HEK293 (cell line): ENCODE results near the gene CD47.

Source experiments
- CTCF ChIA-PET: fragments of 350-600 bp; formaldehyde crosslinking; extraction: SDS; loops from one replicate; lab custom pipeline; 2021; ENCODE audit warnings: antibody characterized with exemption; lab: Yijun Ruan, JAX
- POLR2A ChIA-PET: fragments of 300-600 bp; formaldehyde crosslinking; extraction: SDS; loops from one replicate; lab custom pipeline; 2020; ENCODE audit warnings: antibody characterized with exemption, inconsistent platforms; lab: Yijun Ruan, JAX
- H3K27ac ChIP-seq: fragments of 200-500 bp; sonication (Bioruptor generic); 2 replicates; pipeline ENCODE4 v1.5.1; 2014; ENCODE audit warnings: low read depth, low read length, control low read depth, inconsistent platforms; ENCODE audit errors: extremely low read depth
- H3K36me3 ChIP-seq, 2 experiments: fragments of 200-500 bp in 1 of 2; sonication (Bioruptor generic) in 1 of 2; 1 replicate in 1 of 2; 2 replicates in 1 of 2; pipeline ENCODE4 v1.5.1; 2014 to 2017; ENCODE audit warnings: inconsistent platforms in 2 of 2, low read length in 2 of 2; ENCODE audit not compliant: control insufficient read depth in 2 of 2, insufficient read depth in 1 of 2
- H3K4me1 ChIP-seq: fragments of 200-500 bp; sonication (Bioruptor generic); 2 replicates; pipeline ENCODE4 v1.5.1; 2014; ENCODE audit warnings: mild to moderate bottlenecking, low read length, inconsistent platforms; ENCODE audit not compliant: control insufficient read depth, insufficient read depth
- H3K4me3 ChIP-seq: 2 replicates; pipeline ENCODE4 v1.5.1; 2011; ENCODE audit warnings: low read depth, mild to moderate bottlenecking, control low read depth, low read length, moderate library complexity
- H3K9me3 ChIP-seq: fragments of 200-500 bp; sonication (Bioruptor generic); 2 replicates; pipeline ENCODE4 v1.5.1; 2014; ENCODE audit warnings: low read depth, low read length, inconsistent platforms; ENCODE audit not compliant: control insufficient read depth, insufficient read depth
- ATF2 ChIP-seq: fragments of 450-650 bp; formaldehyde crosslinking; IDR thresholded peaks from 2 replicates; pipeline ENCODE4 v1.5.1; 2016; ENCODE audit warnings: missing biosample characterization, missing genetic modification characterization, low read depth
- GLI2 ChIP-seq: fragments of 450-650 bp; formaldehyde crosslinking; IDR thresholded peaks from 2 replicates; pipeline ENCODE4; 2017; ENCODE audit warnings: missing biosample characterization, missing genetic modification characterization, low read depth, borderline replicate concordance
- KLF9 ChIP-seq: fragments of 450-650 bp; formaldehyde crosslinking; IDR thresholded peaks from 2 replicates; pipeline ENCODE4 v1.5.1; 2016; ENCODE audit warnings: missing biosample characterization, missing genetic modification characterization, low read depth
- PRDM4 ChIP-seq: fragments of 450-650 bp; formaldehyde crosslinking; IDR thresholded peaks from 2 replicates; pipeline ENCODE4 v1.5.1; 2017; ENCODE audit warnings: missing biosample characterization, missing genetic modification characterization
- ZBTB10 ChIP-seq: fragments of 450-650 bp; formaldehyde crosslinking; IDR thresholded peaks from 2 replicates; pipeline ENCODE4 v1.5.1; 2016; ENCODE audit warnings: missing biosample characterization, missing genetic modification characterization
- ZBTB17 ChIP-seq: fragments of 450-650 bp; formaldehyde crosslinking; IDR thresholded peaks from 2 replicates; pipeline ENCODE4 v1.5.1; 2016; ENCODE audit warnings: missing biosample characterization, missing genetic modification characterization
- ZBTB8A ChIP-seq: fragments of 450-650 bp; formaldehyde crosslinking; IDR thresholded peaks from 2 replicates; pipeline ENCODE4 v1.5.1; 2016; ENCODE audit warnings: missing biosample characterization, missing genetic modification characterization
- ZFP37 ChIP-seq: fragments of 450-650 bp; formaldehyde crosslinking; IDR thresholded peaks from 2 replicates; pipeline ENCODE4 v1.5.1; 2016; ENCODE audit warnings: missing biosample characterization, missing genetic modification characterization
- ZFP69B ChIP-seq: fragments of 450-650 bp; formaldehyde crosslinking; IDR thresholded peaks from 2 replicates; pipeline ENCODE4 v1.5.1; 2016; ENCODE audit warnings: missing biosample characterization, missing genetic modification characterization
- ZNF140 ChIP-seq: fragments of 450-650 bp; formaldehyde crosslinking; IDR thresholded peaks from 2 replicates; pipeline ENCODE4 v1.5.1; 2016; ENCODE audit warnings: missing biosample characterization, missing genetic modification characterization
- ZNF488 ChIP-seq: fragments of 450-650 bp; formaldehyde crosslinking; IDR thresholded peaks from 2 replicates; pipeline ENCODE4 v1.5.1; 2016; ENCODE audit warnings: missing biosample characterization, missing genetic modification characterization
- ZNF645 ChIP-seq: fragments of 450-650 bp; formaldehyde crosslinking; IDR thresholded peaks from 2 replicates; pipeline ENCODE4; 2016; ENCODE audit warnings: missing biosample characterization, missing genetic modification characterization
- ZNF677 ChIP-seq: fragments of 450-650 bp; IDR thresholded peaks from 2 replicates; pipeline ENCODE4 v1.5.0; 2018; ENCODE audit warnings: missing biosample characterization, mild to moderate bottlenecking, missing genetic modification characterization, moderate library complexity
- ZNF830 ChIP-seq: fragments of 450-650 bp; IDR thresholded peaks from 2 replicates; pipeline ENCODE4 v1.5.0; 2018; ENCODE audit warnings: missing biosample characterization, missing genetic modification characterization, low read depth, mild to moderate bottlenecking, moderate library complexity
- ZXDB ChIP-seq: fragments of 450-650 bp; formaldehyde crosslinking; IDR thresholded peaks from 2 replicates; pipeline ENCODE4 v1.5.1; 2016; ENCODE audit warnings: missing biosample characterization, missing genetic modification characterization

Gene CD47

GRCh38 chr3:108046247-108046646 is 44.6 kb downstream of the CD47 start:
- POLR2A ChIA-PET: no interaction called here
- Histone ChIP-seq H3K27ac (no peak overlapping the region), H3K36me3 (peaks cover 0 to 3% of the 10 kb centered on the region in 2 experiments; a peak in 1 of 3 replicates), H3K9me3 (no peaks in the 10 kb centered on the region), H3K4me1 (no peaks in the 10 kb centered on the region), H3K4me3 (no peak overlapping the region)
- no peak for TF ChIP-seq ZBTB10
- no peak for TF ChIP-seq ZNF677 (tag by site-specific recombination)
- CTCF ChIA-PET: no interaction called here

- ChIA-PET POLR2A (interaction anchor here (0.7 kb wide), 1 partner anchor 12 kb away, joined by 4 read pairs; no protein-coding TSS in a partner anchor), CTCF (interaction anchor here (0.6 to 1.4 kb wide), 3 partner anchors 63 to 436 kb away, joined by 3 to 5 read pairs (median 4); no protein-coding TSS in a partner anchor)
Observed at GRCh38 chr3:108044699-108045098, 46.1 kb downstream of the CD47 start.

More at GRCh38 chr3:108044699-108045098, 46.1 kb downstream of the CD47 start:
- Histone ChIP-seq H3K9me3 (no peaks in the 10 kb centered on the region), H3K36me3 (no peaks in the 10 kb centered on the region), H3K4me1 (no peaks in the 10 kb centered on the region), H3K27ac (no peak overlapping the region), H3K4me3 (no peak overlapping the region)
- no peak for TF ChIP-seq ZBTB17 (tag by site-specific recombination)
- TF ChIP-seq ZXDB: no peak
- no peak for TF ChIP-seq PRDM4 (tag by site-specific recombination)
- TF ChIP-seq ATF2 (tag by site-specific recombination): no peak
- no peak for TF ChIP-seq ZNF830 (tag by site-specific recombination)
- no peak for TF ChIP-seq ZNF140 (tag by site-specific recombination)
- no peak for TF ChIP-seq ZNF488 (tag by site-specific recombination)
- TF ChIP-seq ZBTB8A (tag by site-specific recombination): no peak
- TF ChIP-seq ZFP69B (tag by site-specific recombination): no peak
- no peak for TF ChIP-seq KLF9
- no peak for TF ChIP-seq ZNF645 (tag by site-specific recombination)
- no peak for TF ChIP-seq GLI2
- no peak for TF ChIP-seq ZFP37 (tag by site-specific recombination)
